Astrocyte (in vitro differentiated cells and primary cell): Measurements from ENCODE around the gene DCUN1D1. TPM values are rescaled to one million over a fixed set of nuclear protein-coding genes. Genes with fewer than 3 reads are reported as not detected.

Experiments
- DNase-seq: peaks from one replicate; pipeline ENCODE4 v3.0.0-alpha.2; 2010; ENCODE audit warnings: low read depth
- FAIRE-seq: peaks from 2 replicates; lab custom pipeline; 2011; peaks lifted over from hg19 to GRCh38; lab: Jason Lieb, UNC
- H2AFZ ChIP-seq: 2 replicates; pipeline ENCODE4 v1.6.0; 2012; ENCODE audit warnings: low read depth, low read length, inconsistent platforms
- H3K27ac ChIP-seq: 2 replicates; pipeline ENCODE4 v1.5.1; 2011; ENCODE audit warnings: low read depth, low read length, inconsistent platforms
- H3K27me3 ChIP-seq: 2 replicates; pipeline ENCODE4 v1.6.0; 2011; ENCODE audit warnings: low read length, inconsistent platforms; ENCODE audit not compliant: insufficient read depth
- H3K36me3 ChIP-seq: 2 replicates; pipeline ENCODE4 v1.5.1; 2011; ENCODE audit warnings: low read length, inconsistent platforms; ENCODE audit not compliant: insufficient read depth
- H3K4me1 ChIP-seq: 2 replicates; pipeline ENCODE4 v1.5.1; 2011; ENCODE audit warnings: low read length, inconsistent platforms; ENCODE audit not compliant: insufficient read depth
- H3K4me2 ChIP-seq: 2 replicates; pipeline ENCODE4 v1.6.0; 2012; ENCODE audit warnings: low read length, inconsistent platforms
- H3K4me3 ChIP-seq: 2 replicates; pipeline ENCODE4 v1.5.1; 2011; ENCODE audit warnings: low read depth, mild to moderate bottlenecking, low read length, inconsistent platforms; ENCODE audit not compliant: insufficient read depth
- H3K79me2 ChIP-seq: 2 replicates; pipeline ENCODE4 v1.6.0; 2012; ENCODE audit warnings: mild to moderate bottlenecking, low read length, inconsistent platforms; ENCODE audit not compliant: insufficient read depth
- H3K9ac ChIP-seq: 2 replicates; pipeline ENCODE4 v1.6.0; 2012; ENCODE audit warnings: mild to moderate bottlenecking, low read length, inconsistent platforms
- H3K9me3 ChIP-seq: 2 replicates; pipeline ENCODE4 v1.5.1; 2012; ENCODE audit warnings: low read depth, mild to moderate bottlenecking, low read length, inconsistent platforms; ENCODE audit not compliant: insufficient read depth
- H4K20me1 ChIP-seq: 2 replicates; pipeline ENCODE4 v1.6.0; 2012; ENCODE audit warnings: low read length, inconsistent platforms; ENCODE audit not compliant: insufficient read depth
- H3K27ac Mint-ChIP-seq: one replicate; pipeline ENCODE4 v1.8.0; 2021; ENCODE audit warnings: mild to moderate bottlenecking, mixed read lengths; ENCODE audit not compliant: unreplicated experiment
- H3K27me3 Mint-ChIP-seq: one replicate; pipeline ENCODE4 v1.8.0; 2021; ENCODE audit warnings: low read depth, mixed read lengths; ENCODE audit not compliant: unreplicated experiment
- H3K36me3 Mint-ChIP-seq: one replicate; pipeline ENCODE4 v1.8.0; 2021; ENCODE audit warnings: low read depth, mixed read lengths; ENCODE audit not compliant: unreplicated experiment
- H3K4me1 Mint-ChIP-seq: one replicate; pipeline ENCODE4 v1.8.0; 2021; ENCODE audit warnings: low read depth, mixed read lengths; ENCODE audit not compliant: unreplicated experiment
- H3K4me3 Mint-ChIP-seq: one replicate; pipeline ENCODE4 v1.8.0; 2021; ENCODE audit warnings: mild to moderate bottlenecking, moderate library complexity, mixed read lengths; ENCODE audit not compliant: unreplicated experiment
- H3K9me3 Mint-ChIP-seq: one replicate; pipeline ENCODE4 v1.8.0; 2021; ENCODE audit warnings: mild to moderate bottlenecking, mixed read lengths; ENCODE audit not compliant: unreplicated experiment
- EZH2 ChIP-seq: IDR thresholded peaks from 2 replicates; pipeline ENCODE4 v1.6.1; 2012; ENCODE audit warnings: mild to moderate bottlenecking, low read length, inconsistent platforms; ENCODE audit not compliant: insufficient read depth
- total RNA-seq: library from RNA; stranded (reverse); gene quantifications from 2 replicates; pipeline ENCODE4 v1.2.1, GENCODE V29; 2021
- TF ChIP-seq, protein P1 (sequence below): IDR thresholded peaks from 2 replicates; pipeline ENCODE4 v1.5.1; 2011; ENCODE audit warnings: low read depth, mild to moderate bottlenecking, inconsistent platforms, low read length, moderate library complexity; ENCODE audit not compliant: insufficient read depth

The DCUN1D1 gene
- total RNA-seq, 1 donor from 2014 or later = 50.2 TPM

DNA sequence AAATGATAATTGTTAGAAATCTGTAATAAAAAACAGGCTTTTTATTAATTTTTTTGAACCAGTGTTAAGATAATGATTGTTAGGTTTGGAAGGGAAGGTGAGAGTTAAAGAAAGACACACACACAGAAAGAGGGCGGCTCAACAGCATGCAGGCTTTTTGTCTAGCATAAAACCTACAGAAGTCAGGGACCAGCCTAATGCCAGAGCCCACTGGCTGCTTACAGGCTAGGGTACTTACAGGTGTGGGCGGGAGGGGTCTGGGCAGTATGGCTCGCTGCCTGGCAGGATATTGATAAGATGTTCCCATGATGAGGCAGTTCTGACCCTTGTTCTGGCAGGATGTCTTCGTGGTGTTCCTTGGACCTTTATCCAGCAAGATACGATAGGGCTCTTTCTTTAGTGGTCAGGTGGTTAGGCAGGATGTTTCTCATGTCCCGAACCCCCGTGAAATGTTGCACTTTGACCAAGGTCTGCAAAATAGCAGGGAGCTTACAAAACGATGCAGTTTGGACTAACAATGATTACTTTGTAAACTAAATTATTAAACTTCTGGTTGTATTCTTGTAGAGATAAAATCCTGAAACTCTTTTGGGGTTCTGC lies 84.7 kb downstream of the DCUN1D1 start:
- no peak overlapping the region for H3K27ac Mint-ChIP-seq

DNA sequence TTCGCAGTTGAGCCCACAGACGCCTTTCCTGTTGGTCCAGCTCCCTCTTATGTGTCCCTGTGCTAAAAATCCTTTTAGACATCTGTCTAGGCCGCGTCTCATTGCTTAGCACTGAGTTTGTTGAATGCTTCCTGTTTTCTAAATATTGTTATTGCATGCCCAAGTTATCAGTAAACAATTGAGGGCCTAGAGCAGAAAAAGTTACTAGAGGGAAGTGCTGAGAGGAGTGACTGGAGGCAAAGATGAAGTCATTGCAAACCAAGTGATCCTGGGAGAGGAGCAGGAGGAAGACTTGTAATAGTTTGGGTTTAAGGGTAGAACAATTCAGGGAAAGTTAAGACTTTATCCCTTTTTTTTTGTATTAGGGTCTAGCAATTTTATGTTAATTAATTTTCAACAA lies 88.1 kb downstream of the DCUN1D1 start:
- Mint-ChIP-seq H3K27ac (no peak overlapping the region), H3K4me1 (no peaks in the 10 kb centered on the region), H3K4me3 (no peak overlapping the region), H3K36me3 (peaks cover 5% of the 10 kb centered on the region), H3K9me3 (no peaks in the 10 kb centered on the region), H3K27me3 (no peaks in the 10 kb centered on the region)
- H3K79me2 ChIP-seq = no peaks in the 10 kb centered on the region
- H3K9me3 ChIP-seq = no peaks in the 10 kb centered on the region
- no peak overlapping the region for H3K4me3 ChIP-seq
- no peak overlapping the region for H3K4me2 ChIP-seq
- H3K27ac ChIP-seq = no peak overlapping the region
- no peaks in the 10 kb centered on the region for H4K20me1 ChIP-seq
- DNase-seq = no peak
- no peaks in the 10 kb centered on the region for H3K27me3 ChIP-seq
- peaks cover 10% of the 10 kb centered on the region for H3K36me3 ChIP-seq
- FAIRE-seq = no peak
- H3K9ac ChIP-seq = no peak overlapping the region
- TF ChIP-seq, protein P1, sequence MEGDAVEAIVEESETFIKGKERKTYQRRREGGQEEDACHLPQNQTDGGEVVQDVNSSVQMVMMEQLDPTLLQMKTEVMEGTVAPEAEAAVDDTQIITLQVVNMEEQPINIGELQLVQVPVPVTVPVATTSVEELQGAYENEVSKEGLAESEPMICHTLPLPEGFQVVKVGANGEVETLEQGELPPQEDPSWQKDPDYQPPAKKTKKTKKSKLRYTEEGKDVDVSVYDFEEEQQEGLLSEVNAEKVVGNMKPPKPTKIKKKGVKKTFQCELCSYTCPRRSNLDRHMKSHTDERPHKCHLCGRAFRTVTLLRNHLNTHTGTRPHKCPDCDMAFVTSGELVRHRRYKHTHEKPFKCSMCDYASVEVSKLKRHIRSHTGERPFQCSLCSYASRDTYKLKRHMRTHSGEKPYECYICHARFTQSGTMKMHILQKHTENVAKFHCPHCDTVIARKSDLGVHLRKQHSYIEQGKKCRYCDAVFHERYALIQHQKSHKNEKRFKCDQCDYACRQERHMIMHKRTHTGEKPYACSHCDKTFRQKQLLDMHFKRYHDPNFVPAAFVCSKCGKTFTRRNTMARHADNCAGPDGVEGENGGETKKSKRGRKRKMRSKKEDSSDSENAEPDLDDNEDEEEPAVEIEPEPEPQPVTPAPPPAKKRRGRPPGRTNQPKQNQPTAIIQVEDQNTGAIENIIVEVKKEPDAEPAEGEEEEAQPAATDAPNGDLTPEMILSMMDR = no peak
- no peak for TF ChIP-seq EZH2
- H2AFZ ChIP-seq = no peak overlapping the region
- H3K4me1 ChIP-seq = no peaks in the 10 kb centered on the region

More for the DNA sequence above, 84.7 kb downstream of the DCUN1D1 start:
- Histone ChIP-seq H3K27me3 (no peaks in the 10 kb centered on the region), H3K36me3 (peaks cover 7% of the 10 kb centered on the region), H3K27ac (no peak overlapping the region), H3K79me2 (no peaks in the 10 kb centered on the region), H3K4me2 (no peak overlapping the region), H3K9me3 (no peaks in the 10 kb centered on the region), H3K4me1 (no peaks in the 10 kb centered on the region), H3K4me3 (no peak overlapping the region), H2AFZ (no peak overlapping the region), H4K20me1 (no peaks in the 10 kb centered on the region), H3K9ac (no peak overlapping the region)
- Mint-ChIP-seq H3K27me3 (no peaks in the 10 kb centered on the region), H3K4me1 (no peaks in the 10 kb centered on the region), H3K4me3 (no peak overlapping the region), H3K36me3 (peaks cover 5% of the 10 kb centered on the region), H3K9me3 (no peaks in the 10 kb centered on the region)
- FAIRE-seq = no peak
- TF ChIP-seq, protein P1 = no peak
- TF ChIP-seq EZH2 = no peak
- no peak for DNase-seq

DNA sequence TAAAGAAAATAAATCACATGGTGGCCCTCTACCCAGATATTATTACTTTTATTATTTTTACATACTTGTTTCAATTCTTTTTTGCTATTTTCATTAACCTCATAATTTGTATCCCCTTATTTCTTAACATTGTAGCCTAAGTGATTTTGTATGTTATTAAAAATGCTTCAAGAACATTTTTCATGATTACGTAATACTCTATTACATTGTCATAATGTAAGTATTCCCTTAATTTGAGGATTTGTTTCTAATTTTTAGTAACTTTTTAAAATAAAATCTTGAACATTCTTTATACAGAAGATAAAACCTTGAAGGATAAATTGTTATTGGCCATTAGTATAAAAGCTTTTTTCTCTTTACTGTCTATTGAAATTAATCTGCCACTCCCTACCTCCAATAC lies 89.0 kb downstream of the DCUN1D1 start:
- no peak overlapping the region for H3K4me3 ChIP-seq
- no peaks in the 10 kb centered on the region for H3K27me3 Mint-ChIP-seq

More for the DNA sequence above, 89.0 kb downstream of the DCUN1D1 start:
- Histone ChIP-seq H2AFZ (no peak overlapping the region), H3K27me3 (no peaks in the 10 kb centered on the region), H3K9me3 (no peaks in the 10 kb centered on the region), H4K20me1 (no peaks in the 10 kb centered on the region), H3K4me2 (no peak overlapping the region), H3K9ac (no peak overlapping the region), H3K27ac (no peak overlapping the region), H3K4me1 (no peaks in the 10 kb centered on the region), H3K79me2 (no peaks in the 10 kb centered on the region), H3K36me3 (peaks cover 10% of the 10 kb centered on the region)
- no peak overlapping the region for H3K4me3 Mint-ChIP-seq
- H3K36me3 Mint-ChIP-seq = peaks cover 5% of the 10 kb centered on the region
- no peak for DNase-seq
- TF ChIP-seq EZH2 = no peak
- TF ChIP-seq, protein P1 = no peak
- no peaks in the 10 kb centered on the region for H3K9me3 Mint-ChIP-seq
- no peak overlapping the region for H3K27ac Mint-ChIP-seq
- FAIRE-seq = no peak
- peaks cover 2% of the 10 kb centered on the region for H3K4me1 Mint-ChIP-seq
